Small intestine (tissue), 7 donors: Measurements from ENCODE around the gene OIT3. TPM values are rescaled to one million over a fixed set of nuclear protein-coding genes. Genes with fewer than 3 reads are reported as not detected.

Source experiments
- DNase-seq, 2 donors: peaks; one replicate each; pipeline versions ENCODE4 v3.0.0 to v3.0.0-alpha.2; 2013
- FAIRE-seq: peaks from 2 replicates; lab custom pipeline; 2012; peaks lifted over from hg19 to GRCh38; lab: Jason Lieb, UNC
- H3K27ac ChIP-seq, 3 donors: one replicate each; pipeline ENCODE4 v1.5.1; 2013; ENCODE audit warnings: low read length in 2 of 3, mild to moderate bottlenecking in 2 of 3, control low read depth in 1 of 3, inconsistent platforms in 1 of 3, low read depth in 1 of 3, moderate library complexity in 1 of 3
- H3K27me3 ChIP-seq, 3 donors: one replicate each; pipeline ENCODE4 v1.6.1; 2013; ENCODE audit warnings: low read length in 3 of 3, inconsistent platforms in 1 of 3; ENCODE audit not compliant: control insufficient read depth in 3 of 3, insufficient read depth in 3 of 3
- H3K36me3 ChIP-seq, 3 donors: one replicate each; pipeline ENCODE4 v1.6.1; 2013; ENCODE audit warnings: low read length in 3 of 3, inconsistent platforms in 1 of 3, low read depth in 1 of 3, mild to moderate bottlenecking in 1 of 3, moderate library complexity in 1 of 3; ENCODE audit not compliant: control insufficient read depth in 3 of 3, insufficient read depth in 2 of 3
- H3K4me1 ChIP-seq, 3 donors: one replicate each; pipeline ENCODE4 v1.6.1; 2013; ENCODE audit warnings: low read length in 2 of 3, inconsistent platforms in 1 of 3, low read depth in 1 of 3, mild to moderate bottlenecking in 1 of 3, moderate library complexity in 1 of 3; ENCODE audit not compliant: control insufficient read depth in 3 of 3, insufficient read depth in 2 of 3
- H3K4me3 ChIP-seq, 3 donors: one replicate each; pipeline ENCODE4 v1.5.1; 2013; ENCODE audit warnings: low read length in 3 of 3, control low read depth in 1 of 3, inconsistent platforms in 1 of 3, low read depth in 1 of 3, mild to moderate bottlenecking in 1 of 3, moderate library complexity in 1 of 3
- H3K9me3 ChIP-seq, 2 donors: one replicate each; pipeline ENCODE4 v1.6.1; 2013; ENCODE audit warnings: low read depth in 1 of 2, low read length in 1 of 2; ENCODE audit not compliant: control insufficient read depth in 2 of 2, insufficient read depth in 1 of 2
- WGBS, 3 donors: extraction: QIAGEN DNeasy Blood & Tissue Kit; methylation state at CpG; one replicate each; pipeline ENCODE4 v1.1.7; 2013; 5-methylcytosine and 5-hydroxymethylcytosine counted together
- polyA plus RNA-seq, 4 donors: library from polyadenylated mRNA; stranded (reverse) in 3 of 4; unstranded in 1 of 4; fragments of 200-250 nt in 3 of 4; fragments of 120-200 nt in 1 of 4; gene quantifications; one replicate each; pipeline versions ENCODE4 v1.2.1 to v1.2.3, GENCODE V29; 2013
- donor health status: healthy with polysubstance abuse.
- donor health status: control.
- donor health status: control.
- donor health status: Bipolar disorder and iron deficiency.
- donor health status: healthy.

OIT3 gene
- polyA plus RNA-seq, 4 donors, result 0.07 to 10.6 (median 0.45) TPM; not detected in 1

DNA sequence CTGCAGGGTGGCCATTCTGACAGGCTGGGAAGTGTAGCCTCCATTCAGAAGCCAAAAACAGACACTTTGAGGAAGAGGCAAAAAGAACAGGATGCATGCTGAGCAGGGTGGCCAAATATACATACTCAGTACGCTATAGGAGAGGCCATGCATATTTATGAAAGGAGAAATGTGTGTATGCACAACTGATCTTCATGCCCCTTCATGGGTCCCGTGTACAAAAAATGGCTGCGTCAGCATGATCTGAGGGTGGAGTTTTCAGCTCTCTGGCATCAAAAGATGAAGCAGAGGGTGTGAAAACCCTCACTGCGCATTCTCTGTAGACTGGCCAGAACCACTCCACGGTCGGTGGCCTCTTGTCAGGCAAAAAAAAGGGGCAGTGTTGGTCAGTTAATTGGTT is 35.5 kb upstream of the OIT3 start:
- Histone ChIP-seq H3K27ac (no peak overlapping the region), H3K9me3 (no peaks in the 10 kb centered on the region), H3K27me3 (no peaks in the 10 kb centered on the region), H3K36me3 (peaks cover 2 to 21% (median 7%) of the 10 kb centered on the region in 3 donors), H3K4me1 (no peaks in the 10 kb centered on the region), H3K4me3 (no peak overlapping the region)
- no peak for DNase-seq
- no peak for FAIRE-seq
- 94 to 97% (median 96%) methylated on average over 6 of the region's 6 CpGs for WGBS, 3 donors

DNA sequence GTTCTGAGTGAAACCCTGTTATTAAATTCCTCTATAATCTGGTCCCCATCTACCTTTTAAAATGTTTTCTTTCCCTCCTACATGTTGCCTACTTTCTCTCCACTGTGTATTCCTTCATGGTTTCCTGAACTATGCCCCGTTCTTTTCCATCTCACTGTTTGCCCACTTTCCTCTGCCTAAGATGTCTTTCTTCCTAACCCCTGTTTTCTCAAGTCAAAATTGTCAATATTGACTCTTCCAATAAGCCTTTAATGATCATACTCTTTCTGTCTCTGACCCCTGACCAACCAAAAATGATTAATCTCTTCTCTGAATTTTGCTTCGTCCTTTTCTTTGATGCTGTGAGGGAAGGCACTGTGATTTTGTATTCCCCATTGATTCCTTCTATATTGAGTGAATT is 30.6 kb upstream of the OIT3 start:
- Histone ChIP-seq H3K27ac (no peak overlapping the region), H3K27me3 (no peaks in the 10 kb centered on the region), H3K4me3 (no peak overlapping the region), H3K36me3 (peaks cover 5 to 23% (median 7%) of the 10 kb centered on the region in 3 donors), H3K9me3 (no peaks in the 10 kb centered on the region), H3K4me1 (no peaks in the 10 kb centered on the region)
- FAIRE-seq (no peak), DNase-seq (no peak)
- 87 to 94% (median 92%) methylated on average over 2 of the region's 2 CpGs for WGBS, 3 donors

GRCh38 chr10:72875250-72876055 is 18.1 kb upstream of the OIT3 start:
- no peak overlapping the region for H3K27ac ChIP-seq
- FAIRE-seq (no peak), DNase-seq (peak; percentile 40 to 48)
- H3K27me3 ChIP-seq, result no peaks in the 10 kb centered on the region
- peaks cover 0 to 8% of the 10 kb centered on the region in 2 donors for H3K9me3 ChIP-seq
- H3K36me3 ChIP-seq, result peaks cover 4 to 24% (median 18%) of the 10 kb centered on the region in 3 donors
- no peak overlapping the region for H3K4me3 ChIP-seq
- no peaks in the 10 kb centered on the region for H3K4me1 ChIP-seq
- WGBS, 3 donors, result 66 to 75% (median 73%) methylated on average over 3 of the region's 3 CpGs

DNA sequence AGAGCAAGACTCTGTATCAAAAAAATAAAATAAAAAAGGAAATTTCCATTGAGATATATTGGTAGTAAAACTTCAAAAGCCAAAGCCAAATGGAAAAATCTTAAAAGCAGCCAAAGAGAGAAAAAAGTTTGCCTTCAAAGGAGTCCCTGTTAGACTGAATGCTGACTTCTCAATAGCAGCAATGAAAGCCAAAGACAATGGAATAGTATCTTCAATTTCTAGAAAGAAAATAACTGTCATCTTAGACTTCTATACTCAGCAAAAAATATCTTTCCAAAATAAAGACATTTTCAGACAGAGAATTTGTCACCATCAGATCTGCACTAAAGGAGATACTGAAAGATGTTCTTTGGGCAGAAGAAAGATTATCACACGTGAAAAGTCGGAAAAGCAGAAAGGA is 14.3 kb upstream of the OIT3 start:
- Histone ChIP-seq H3K4me3 (no peak overlapping the region), H3K27ac (no peak overlapping the region), H3K36me3 (peaks cover 2 to 19% (median 13%) of the 10 kb centered on the region in 3 donors), H3K27me3 (no peaks in the 10 kb centered on the region), H3K9me3 (peaks cover 0 to 10% of the 10 kb centered on the region in 2 donors), H3K4me1 (no peaks in the 10 kb centered on the region)
- WGBS, 3 donors, result 97 to 99% (median 99%) methylated on average over 2 of the region's 2 CpGs
- DNase-seq, result no peak
- FAIRE-seq, result no peak

- Histone ChIP-seq H3K36me3 (peaks cover 2 to 17% (median 12%) of the 10 kb centered on the region in 3 donors), H3K4me1 (no peaks in the 10 kb centered on the region), H3K27ac (no peak overlapping the region), H3K27me3 (no peaks in the 10 kb centered on the region), H3K9me3 (peaks cover 0 to 10% of the 10 kb centered on the region in 2 donors), H3K4me3 (no peak overlapping the region)
- DNase-seq, result no peak
- no peak for FAIRE-seq
- WGBS, 3 donors, result 97 to 100% (median 100%) methylated on average over 2 of the region's 2 CpGs
Measured at GRCh38 chr10:72881291-72881690, 12.2 kb upstream of the OIT3 start.

- 87 to 97% (median 88%) methylated on average over 2 of the region's 2 CpGs for WGBS, 3 donors
- Histone ChIP-seq H3K36me3 (peaks cover under 1 to 19% (median 5%) of the 10 kb centered on the region in 3 donors), H3K9me3 (peaks cover 0 to 5% of the 10 kb centered on the region in 2 donors), H3K27me3 (no peaks in the 10 kb centered on the region), H3K4me3 (no peak overlapping the region), H3K27ac (no peak overlapping the region), H3K4me1 (no peaks in the 10 kb centered on the region)
- FAIRE-seq, result no peak
- DNase-seq, result no peak
Measured at GRCh38 chr10:72883861-72884260, 9.7 kb upstream of the OIT3 start.

DNA sequence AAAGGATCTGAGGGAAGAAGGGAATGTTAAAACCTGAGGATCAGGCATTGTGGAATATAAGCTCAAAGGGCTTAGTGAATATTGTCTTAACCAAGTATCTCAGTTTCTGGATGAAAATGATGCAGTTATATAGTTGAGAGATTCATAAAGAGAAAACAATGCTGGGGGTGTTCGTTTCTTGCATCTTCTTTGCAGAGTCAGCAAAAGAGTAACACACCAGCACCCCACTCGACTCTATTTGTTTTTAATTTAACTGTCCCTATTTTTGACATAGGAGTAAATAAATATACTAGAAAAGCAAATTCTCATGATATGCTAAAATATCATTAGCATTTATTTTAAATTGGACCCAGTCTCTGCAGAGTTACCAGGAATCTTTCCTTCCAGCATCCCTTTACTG is 7.6 kb upstream of the OIT3 start:
- no peaks in the 10 kb centered on the region for H3K4me1 ChIP-seq
- FAIRE-seq, result no peak
- DNase-seq, result no peak
- H3K27ac ChIP-seq, result no peak overlapping the region
- H3K4me3 ChIP-seq, result no peak overlapping the region
- peaks cover 0 to 13% (median 3%) of the 10 kb centered on the region in 3 donors for H3K36me3 ChIP-seq
- no peaks in the 10 kb centered on the region for H3K27me3 ChIP-seq
- 79 to 89% (median 88%) methylated on average over 2 of the region's 2 CpGs for WGBS, 3 donors
- peaks cover 0 to 2% of the 10 kb centered on the region in 2 donors for H3K9me3 ChIP-seq

GRCh38 chr10:72886621-72887020 is 6.9 kb upstream of the OIT3 start:
- H3K36me3 ChIP-seq, result peaks cover 0 to 11% (median 3%) of the 10 kb centered on the region in 3 donors
- peak overlapping the region in 1 of 3 donors; percentile 2 for H3K27ac ChIP-seq
- H3K4me3 ChIP-seq, result no peak overlapping the region
- DNase-seq (no peak), FAIRE-seq (no peak)
- H3K4me1 ChIP-seq, result no peaks in the 10 kb centered on the region
- peaks cover 0 to 2% of the 10 kb centered on the region in 2 donors for H3K9me3 ChIP-seq
- WGBS, 3 donors, result 46 to 88% (median 86%) methylated on average over 1 of the region's 1 CpG
- H3K27me3 ChIP-seq, result no peaks in the 10 kb centered on the region
